Neuron (in vitro differentiated cells): ENCODE data around the gene ZNF747.
"Not testable (repeated sequence)": the region's sequence is repeated elsewhere in the genome, so short reads cannot be mapped to it uniquely, and the experiment has no call there.

Experiments
- H2AFZ ChIP-seq: one replicate; pipeline ENCODE4 v1.6.1; 2013; ENCODE audit warnings: low read depth, mild to moderate bottlenecking, inconsistent platforms, low read length, moderate library complexity
- H3K27me3 ChIP-seq: one replicate; pipeline ENCODE4 v1.6.1; 2013; ENCODE audit warnings: low read length; ENCODE audit not compliant: insufficient read depth
- H3K36me3 ChIP-seq: one replicate; pipeline ENCODE4 v1.6.1; 2013; ENCODE audit warnings: low read length; ENCODE audit not compliant: insufficient read depth
- H3K4me1 ChIP-seq: one replicate; pipeline ENCODE4 v1.6.1; 2013; ENCODE audit warnings: low read length; ENCODE audit not compliant: insufficient read depth
- H3K4me3 ChIP-seq: 2 replicates; pipeline ENCODE4 v1.5.1; 2013; ENCODE audit warnings: mild to moderate bottlenecking, low read length, moderate library complexity
- H3K9me3 ChIP-seq: one replicate; pipeline ENCODE4 v1.6.1; 2013; ENCODE audit warnings: low read length

The ZNF747 gene

GRCh38 chr16:30524575-30525568 lies 9.8 kb downstream of the ZNF747 start:
- Histone ChIP-seq H2AFZ (no peak overlapping the region), H3K27me3 (no peaks in the 10 kb centered on the region), H3K36me3 (peaks cover 8% of the 10 kb centered on the region), H3K4me3 (no peak overlapping the region), H3K9me3 (no peaks in the 10 kb centered on the region), H3K4me1 (peaks cover 11% of the 10 kb centered on the region)

GRCh38 chr16:30523768-30524574 lies 10.7 kb downstream of the ZNF747 start:
- H3K27me3 ChIP-seq = no peaks in the 10 kb centered on the region
- H2AFZ ChIP-seq = no peak overlapping the region
- no peaks in the 10 kb centered on the region for H3K9me3 ChIP-seq
- H3K4me3 ChIP-seq = no peak overlapping the region
- peaks cover 8% of the 10 kb centered on the region for H3K36me3 ChIP-seq
- peaks cover 11% of the 10 kb centered on the region for H3K4me1 ChIP-seq

GRCh38 chr16:30522702-30523463 lies 11.8 kb downstream of the ZNF747 start:
- H3K9me3 ChIP-seq, H2AFZ ChIP-seq, H3K4me1 ChIP-seq, H3K36me3 ChIP-seq, H3K27me3 ChIP-seq, H3K4me3 ChIP-seq: not testable (repeated sequence)

DNA sequence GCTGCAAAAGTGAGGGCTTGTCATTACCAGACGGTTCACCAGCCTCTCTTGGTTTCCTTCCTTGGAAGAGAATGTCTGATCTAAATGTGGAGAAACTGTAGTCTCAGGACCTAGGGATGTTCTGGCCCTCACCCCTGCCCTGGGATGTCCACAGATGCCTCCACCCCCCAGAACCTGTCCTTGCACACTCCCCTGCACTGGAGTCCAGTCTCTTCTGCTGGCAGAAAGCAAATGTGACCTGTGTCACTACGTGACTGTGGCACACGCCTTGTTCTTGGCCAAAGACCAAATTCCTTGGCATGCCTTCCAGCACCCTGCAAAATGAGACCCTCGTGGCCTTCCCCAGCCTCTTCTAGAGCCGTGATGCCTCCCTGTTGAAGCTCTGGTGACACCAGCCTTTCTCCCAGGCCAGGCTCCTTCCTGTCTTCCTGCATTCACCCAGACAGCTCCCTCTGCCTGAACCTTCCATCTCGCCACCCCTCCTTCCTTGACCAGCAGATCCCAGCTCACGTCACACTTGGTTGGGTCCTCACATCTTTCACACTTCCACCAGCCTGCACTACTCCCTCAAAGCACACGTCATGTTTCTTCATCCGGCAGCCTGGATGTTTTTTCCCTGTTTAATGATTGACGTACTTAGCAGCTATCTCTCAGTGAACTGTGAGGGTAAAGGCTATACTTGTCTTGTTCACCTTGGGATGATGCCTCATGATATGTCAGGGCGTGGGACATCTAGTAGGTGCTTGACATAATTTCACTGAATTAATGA lies 12.6 kb downstream of the ZNF747 start:
- no peaks in the 10 kb centered on the region for H3K27me3 ChIP-seq
- peaks cover 8% of the 10 kb centered on the region for H3K36me3 ChIP-seq
- peaks cover 5% of the 10 kb centered on the region for H3K4me1 ChIP-seq
- no peaks in the 10 kb centered on the region for H3K9me3 ChIP-seq
- no peak overlapping the region for H2AFZ ChIP-seq
- no peak overlapping the region for H3K4me3 ChIP-seq

- no peaks in the 10 kb centered on the region for H3K9me3 ChIP-seq
- H3K36me3 ChIP-seq = peaks cover 8% of the 10 kb centered on the region
- H3K4me1 ChIP-seq = peaks cover 5% of the 10 kb centered on the region
- no peak overlapping the region for H3K4me3 ChIP-seq
- no peak overlapping the region for H2AFZ ChIP-seq
- H3K27me3 ChIP-seq = no peaks in the 10 kb centered on the region
Observed at GRCh38 chr16:30521476-30521872, 13.2 kb downstream of the ZNF747 start.

DNA sequence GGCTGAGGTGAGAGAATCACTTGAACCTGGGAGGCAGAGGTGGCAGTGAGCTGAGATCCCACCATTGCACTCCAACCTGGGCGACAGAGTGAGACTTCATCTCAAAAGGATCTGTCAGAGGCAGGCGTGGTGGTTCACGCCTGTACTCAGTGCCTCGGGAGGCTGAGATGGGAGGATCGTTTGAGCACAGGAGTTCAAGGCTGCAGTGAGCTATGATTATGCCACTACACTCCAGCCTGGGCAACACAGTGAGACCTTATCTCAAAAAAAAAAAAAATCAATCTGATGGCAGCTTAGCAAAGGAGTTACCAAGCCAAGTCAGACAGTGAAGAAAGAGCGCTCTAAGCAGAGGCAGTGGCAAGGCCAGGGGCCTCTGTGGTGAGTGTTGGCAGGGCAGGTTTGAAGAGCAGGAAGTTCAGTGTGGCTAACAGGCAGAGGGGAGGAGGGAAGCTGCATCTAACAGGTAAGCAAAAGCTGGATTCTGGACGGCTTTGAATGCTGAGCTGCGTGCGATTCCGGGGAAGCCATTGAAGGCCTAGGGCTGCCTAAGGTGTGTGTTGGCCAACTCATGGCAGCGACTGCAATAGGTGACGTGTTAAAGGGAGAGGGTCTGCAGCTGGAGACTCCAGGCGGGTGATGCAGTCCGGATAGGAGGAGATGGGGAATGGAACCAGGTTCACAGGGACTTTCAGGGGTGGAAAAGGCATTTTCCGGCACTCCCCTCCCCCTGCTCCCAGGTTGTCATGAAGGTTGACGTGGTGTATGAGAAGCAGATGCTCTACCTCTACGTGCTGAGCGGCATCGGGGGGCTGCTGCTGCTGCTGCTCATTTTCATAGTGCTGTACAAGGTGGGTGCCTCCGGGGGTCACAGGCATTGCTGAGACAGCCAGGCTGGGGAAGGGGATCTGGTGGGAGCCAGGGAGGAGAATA lies 15.3 kb downstream of the ZNF747 start:
- H3K4me3 ChIP-seq = no peak overlapping the region
- H3K36me3 ChIP-seq = peaks cover under 1% of the 10 kb centered on the region
- H2AFZ ChIP-seq = no peak overlapping the region
- no peaks in the 10 kb centered on the region for H3K27me3 ChIP-seq
- no peaks in the 10 kb centered on the region for H3K9me3 ChIP-seq
- no peaks in the 10 kb centered on the region for H3K4me1 ChIP-seq

DNA sequence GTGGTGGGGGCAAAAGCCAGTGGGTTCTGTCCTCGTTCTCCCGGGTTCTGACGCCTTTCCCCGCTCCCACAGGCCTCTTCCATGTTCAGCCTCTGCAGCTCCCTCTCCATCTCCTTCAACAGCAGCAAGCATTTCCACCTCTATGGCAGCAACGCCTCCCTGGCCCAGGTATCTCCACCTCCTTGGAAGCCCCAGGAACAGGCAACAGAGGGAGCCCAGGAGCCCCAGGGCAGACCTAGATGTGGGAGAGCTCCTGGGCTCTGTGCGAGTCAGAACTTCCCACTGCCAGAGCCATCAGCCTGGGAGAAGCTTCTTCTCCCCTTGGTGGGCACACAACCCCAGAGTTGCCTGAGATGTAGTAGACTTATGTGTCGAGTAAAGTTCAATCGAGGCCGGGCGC lies 16.1 kb downstream of the ZNF747 start:
- H3K27me3 ChIP-seq = no peaks in the 10 kb centered on the region
- H3K36me3 ChIP-seq = no peaks in the 10 kb centered on the region
- no peak overlapping the region for H3K4me3 ChIP-seq
- H2AFZ ChIP-seq = no peak overlapping the region
- H3K9me3 ChIP-seq = no peaks in the 10 kb centered on the region
- H3K4me1 ChIP-seq = no peaks in the 10 kb centered on the region

GRCh38 chr16:30515275-30515674 lies 19.4 kb downstream of the ZNF747 start:
- Histone ChIP-seq H2AFZ (no peak overlapping the region), H3K4me3 (no peak overlapping the region), H3K36me3 (no peaks in the 10 kb centered on the region), H3K4me1 (no peaks in the 10 kb centered on the region), H3K27me3 (peaks cover 5% of the 10 kb centered on the region), H3K9me3 (no peaks in the 10 kb centered on the region)

DNA sequence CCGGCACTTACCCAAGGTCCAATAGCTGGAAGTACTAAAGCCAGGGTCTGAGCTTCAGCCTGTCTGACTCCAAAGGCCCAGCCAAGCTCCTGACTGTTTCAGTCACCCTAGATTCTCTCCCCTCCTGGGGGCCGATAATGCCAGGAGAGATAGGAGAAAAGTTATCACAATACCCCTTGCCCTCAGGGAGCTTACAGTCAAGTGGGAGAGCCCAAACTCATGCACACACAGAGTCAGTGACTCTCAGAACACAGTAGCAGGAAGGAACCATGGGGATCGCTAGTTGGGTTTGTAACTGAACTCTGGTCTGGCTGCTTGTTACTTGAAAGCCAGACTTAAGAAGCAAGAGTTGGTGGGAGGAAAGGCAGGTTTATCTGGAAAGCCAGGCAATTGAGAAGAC lies 23.1 kb downstream of the ZNF747 start:
- no peaks in the 10 kb centered on the region for H3K9me3 ChIP-seq
- H3K27me3 ChIP-seq = peaks cover 10% of the 10 kb centered on the region
- no peak overlapping the region for H2AFZ ChIP-seq
- no peaks in the 10 kb centered on the region for H3K36me3 ChIP-seq
- H3K4me1 ChIP-seq = no peaks in the 10 kb centered on the region
- H3K4me3 ChIP-seq = no peak overlapping the region

DNA sequence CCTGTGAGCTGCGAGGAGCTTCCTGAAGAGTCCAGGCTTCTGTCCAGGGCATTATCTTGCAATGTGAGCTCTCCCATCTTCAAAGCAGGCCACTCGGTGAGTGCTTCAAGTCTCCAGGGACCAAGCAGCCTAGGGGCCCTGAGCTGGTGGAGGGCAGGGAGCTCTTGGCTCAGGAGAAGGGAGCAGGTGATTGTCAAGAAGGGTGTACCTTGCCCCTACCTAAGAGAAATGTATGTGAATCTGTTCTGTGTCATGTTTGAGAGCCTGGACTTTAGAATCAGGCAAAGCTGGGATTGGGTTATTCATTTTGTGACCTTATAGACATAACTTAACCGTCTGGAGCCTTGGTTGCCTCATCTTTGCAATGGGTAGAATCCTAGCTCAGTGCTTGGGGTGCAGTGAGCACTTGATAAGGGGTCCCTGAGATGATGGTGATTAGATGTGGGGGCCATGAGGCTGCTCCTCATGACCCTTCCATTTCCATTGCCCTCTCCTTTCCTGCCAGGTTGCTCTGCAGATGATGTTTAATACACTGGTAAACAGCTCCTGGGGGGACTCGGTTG lies 24.2 kb downstream of the ZNF747 start:
- Histone ChIP-seq H3K36me3 (no peaks in the 10 kb centered on the region), H3K4me1 (no peaks in the 10 kb centered on the region), H2AFZ (no peak overlapping the region), H3K27me3 (peaks cover 10% of the 10 kb centered on the region), H3K9me3 (no peaks in the 10 kb centered on the region), H3K4me3 (no peak overlapping the region)

DNA sequence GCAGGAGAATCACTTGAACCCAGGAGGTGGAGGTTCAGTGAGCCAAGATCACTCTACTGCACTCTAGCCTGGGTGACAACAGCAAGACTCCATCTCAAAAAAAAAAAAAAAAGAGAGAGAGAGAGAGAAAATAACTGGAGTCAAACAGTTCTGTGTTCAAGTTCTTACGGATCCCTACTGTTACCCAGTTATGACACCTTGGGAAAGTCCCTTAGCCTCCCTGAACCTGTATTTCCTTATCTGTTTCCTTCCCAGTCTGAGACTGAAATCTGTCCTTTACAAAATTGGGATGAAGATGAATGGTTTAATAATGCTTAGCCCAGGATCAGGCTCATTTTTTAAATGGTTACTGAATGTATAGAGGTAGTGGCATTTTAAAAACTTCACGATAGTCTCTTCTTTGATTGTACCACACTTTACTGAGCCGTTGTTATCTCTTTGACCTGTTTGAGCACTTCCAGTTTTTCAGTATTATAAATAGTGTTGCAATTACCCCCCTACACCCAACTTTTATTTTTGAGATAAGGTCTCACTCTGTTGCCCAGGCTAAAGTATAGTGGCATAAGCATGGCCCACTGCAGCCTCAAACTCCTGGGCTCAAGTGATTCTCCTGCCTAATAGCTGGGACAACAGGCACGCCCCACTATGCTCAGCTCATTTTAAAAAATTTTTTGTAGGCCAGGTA lies 25.4 kb downstream of the ZNF747 start:
- no peak overlapping the region for H3K4me3 ChIP-seq
- peaks cover 10% of the 10 kb centered on the region for H3K27me3 ChIP-seq
- H3K9me3 ChIP-seq = no peaks in the 10 kb centered on the region
- H3K4me1 ChIP-seq = no peaks in the 10 kb centered on the region
- H3K36me3 ChIP-seq = no peaks in the 10 kb centered on the region
- no peak overlapping the region for H2AFZ ChIP-seq
